ENCODE measurements around the gene SLC6A12. TPM values are rescaled to one million over a fixed set of nuclear protein-coding genes. Genes with fewer than 3 reads are reported as not detected.

Gene SLC6A12
- total RNA-seq, 1 experiment from 2014 or later, result 0.17 TPM

DNA sequence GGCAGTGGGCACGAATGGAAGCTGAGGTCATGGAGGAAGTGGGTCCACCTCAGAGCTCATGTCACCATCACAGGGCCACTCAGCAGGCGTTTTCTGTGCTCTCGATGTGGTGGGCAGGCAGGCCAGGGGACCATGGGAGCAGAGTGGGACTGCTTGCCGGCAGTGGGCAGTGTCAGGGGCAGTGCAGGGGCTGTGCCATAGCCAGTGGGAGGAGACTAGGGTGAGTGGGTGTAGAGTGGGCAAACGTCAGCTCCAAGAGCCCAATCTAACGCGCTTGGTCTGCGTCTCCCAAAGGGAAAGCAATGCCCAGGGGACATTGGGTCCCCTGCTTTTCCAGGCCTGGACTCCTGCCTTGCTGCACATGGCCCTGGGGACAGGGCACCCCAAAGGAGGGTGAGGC lies 58.3 kb downstream of the SLC6A12 start:
- H2AK5ac ChIP-seq (ENCODE audit: insufficient read length, low read length), result no peak overlapping the region
- H2AFZ ChIP-seq (ENCODE audit: low read length), result no peak overlapping the region
- no peaks in the 10 kb centered on the region for H4K20me1 ChIP-seq (ENCODE audit: control insufficient read depth, insufficient read depth, insufficient read length)
- no CpG with 5 or more reads among the region's 8 CpGs for WGBS (ENCODE audit: extremely low coverage, insufficient read length, low lambda C conversion rate)
- H3K27ac ChIP-seq (ENCODE audit: insufficient read length, low read depth, low read length), result no peak overlapping the region
- Mint-ChIP-seq H3K27ac (no peak overlapping the region), H3K27me3 (ENCODE audit: low read depth) (peaks cover 9% of the 10 kb centered on the region), H3K4me3 (no peak overlapping the region), H3K4me1 (peaks cover 19 to 35% of the 10 kb centered on the region in 2 experiments), H3K36me3 (ENCODE audit: insufficient read depth in 1 of 3, low read depth in 3 of 3) (no peaks in the 10 kb centered on the region; a peak in 1 of 7 replicates), H3K9me3 (no peaks in the 10 kb centered on the region; a peak in 1 of 5 replicates)
- no peak overlapping the region for H3K23ac ChIP-seq (ENCODE audit: insufficient read length, low read depth, low read length)
- H3K9ac ChIP-seq (ENCODE audit: extremely low read depth, insufficient read length, low read length), result no peak overlapping the region
- H2BK5ac ChIP-seq (ENCODE audit: insufficient read length, low read length), result no peak overlapping the region
- no peaks in the 10 kb centered on the region for H3K79me2 ChIP-seq (ENCODE audit: insufficient read depth, low read length)
- no peak for TF ChIP-seq CTCF (conservative IDR thresholded peaks at IDR 0.05)
- no peak overlapping the region for H2BK120ac ChIP-seq (ENCODE audit: low read depth, low read length, poor library complexity, severe bottlenecking)
- peaks cover 1% of the 10 kb centered on the region; the same call in 1 of the 2 replicates for H3K4me1 ChIP-seq (ENCODE audit: insufficient read depth, low read length)
- DNase-seq, result no peak
- no peak overlapping the region for H4K91ac ChIP-seq (ENCODE audit: insufficient read length, low read depth, low read length)
- H4K8ac ChIP-seq (replicated peaks; ENCODE audit: insufficient read length, low read depth, low read length), result no peak overlapping the region
- no peak overlapping the region for H3K56ac ChIP-seq (ENCODE audit: insufficient read length, low read depth, low read length)
- H2BK12ac ChIP-seq (ENCODE audit: insufficient read length, low read depth, low read length), result no peak overlapping the region
- H3T11ph ChIP-seq (ENCODE audit: low read length), result no peak overlapping the region
- no peak overlapping the region for H3K4me2 ChIP-seq (ENCODE audit: insufficient read depth, insufficient read length, low read length)
- H3K23me2 ChIP-seq (ENCODE audit: insufficient read length, low read depth, low read length, poor library complexity, severe bottlenecking), result no peaks in the 10 kb centered on the region
- H3K9me3 ChIP-seq (ENCODE audit: control insufficient read depth, low read depth, low read length), result no peaks in the 10 kb centered on the region
- H2BK20ac ChIP-seq (ENCODE audit: low read depth, low read length, poor library complexity, severe bottlenecking), result no peak overlapping the region
- no peaks in the 10 kb centered on the region for H3K79me1 ChIP-seq (ENCODE audit: insufficient read depth, low read depth, low read length, poor library complexity, severe bottlenecking)
- no peak overlapping the region for H4K5ac ChIP-seq (ENCODE audit: insufficient read length, low read depth, low read length)
- no peak overlapping the region for H2BK15ac ChIP-seq (ENCODE audit: low read depth, low read length)
- no peak overlapping the region; the same call in 1 of the 2 replicates for H3K14ac ChIP-seq (ENCODE audit: insufficient read depth, low read length)
- no peak overlapping the region for H3K4ac ChIP-seq (ENCODE audit: low read depth, low read length)
- no peak overlapping the region for H3K18ac ChIP-seq (ENCODE audit: insufficient read length, low read depth, low read length)
- H3K27me3 ChIP-seq (ENCODE audit: insufficient read depth, low read length), result no peaks in the 10 kb centered on the region
